Breast epithelium (tissue), 4 donors: ENCODE measurements around the gene NRIP1. TPM values are rescaled to one million over a fixed set of nuclear protein-coding genes. Genes with fewer than 3 reads are reported as not detected.

ENCODE experiments used
- DNase-seq, 2 donors: peaks; one replicate each; pipeline ENCODE4 v3.0.0-alpha.2; 2019; ENCODE audit warnings: low spot score in 2 of 2
- H3K27ac ChIP-seq, 2 donors: fragments of 200-600 bp; sonication (generic) in 1 of 2; one replicate each; pipeline ENCODE4 v1.5.1; 2016 to 2019; ENCODE audit warnings: mild to moderate bottlenecking in 1 of 2
- H3K27me3 ChIP-seq, 2 donors: fragments of 200-600 bp; sonication (generic) in 1 of 2; one replicate each; pipeline versions ENCODE4 v1.5.1 to v1.6.0; 2017 to 2019; ENCODE audit warnings: control low read depth in 1 of 2, mild to moderate bottlenecking in 1 of 2
- H3K36me3 ChIP-seq: fragments of 200-600 bp; one replicate; pipeline ENCODE4 v1.5.1; 2019
- H3K4me1 ChIP-seq, 2 donors: fragments of 200-600 bp; sonication (generic); one replicate each; pipeline ENCODE4 v1.5.1; 2016 to 2019; ENCODE audit warnings: control low read depth in 1 of 2
- H3K4me3 ChIP-seq, 3 donors: fragments of 200-600 bp; sonication (generic); 1 replicate in 2 of 3; 2 replicates in 1 of 3; pipeline ENCODE4 v1.5.1; 2016 to 2019; ENCODE audit warnings: mild to moderate bottlenecking in 3 of 3, moderate library complexity in 2 of 3
- H3K9me3 ChIP-seq, 2 donors: fragments of 200-600 bp; sonication (generic) in 1 of 2; one replicate each; pipeline ENCODE4 v1.5.1; 2016 to 2019; ENCODE audit warnings: control low read depth in 1 of 2
- POLR2A ChIP-seq: fragments of 450-650 bp; IDR thresholded peaks from one replicate; pipeline ENCODE4 v1.6.1; 2016; ENCODE audit warnings: antibody characterized with exemption, mild to moderate bottlenecking, moderate library complexity
- POLR2AphosphoS5 ChIP-seq, 3 donors: sonication (generic); formaldehyde crosslinking; IDR thresholded peaks; one replicate each; pipeline ENCODE4 v1.6.1; 2017; ENCODE audit warnings: antibody characterized with exemption in 3 of 3
- intact Hi-C: fragments of 100-400 bp; cut with DNase I; formaldehyde crosslinking; loops from one replicate; pipeline ENCODE4 v1.15.1; 2023; ENCODE audit warnings: low total_unique reads
- total RNA-seq, 3 donors: library from RNA; depleted of rRNA; stranded (reverse); fragments of >200 nt; gene quantifications; one replicate each; pipeline ENCODE4 v1.1.0, GENCODE V29; 2016
- TF ChIP-seq, protein P1 (sequence below), 3 donors: fragments of 450-650 bp; IDR thresholded peaks; one replicate each; pipeline ENCODE4 v1.5.1; 2016 to 2017; ENCODE audit warnings: antibody characterized with exemption in 3 of 3, mild to moderate bottlenecking in 3 of 3, moderate library complexity in 3 of 3

NRIP1 gene
- total RNA-seq, 3 donors from 2014 or later = 82.0 to 121 (median 105) TPM

GRCh38 chr21:15051644-15052458 is 12.9 kb downstream of the NRIP1 start:
- TF ChIP-seq, protein P1, sequence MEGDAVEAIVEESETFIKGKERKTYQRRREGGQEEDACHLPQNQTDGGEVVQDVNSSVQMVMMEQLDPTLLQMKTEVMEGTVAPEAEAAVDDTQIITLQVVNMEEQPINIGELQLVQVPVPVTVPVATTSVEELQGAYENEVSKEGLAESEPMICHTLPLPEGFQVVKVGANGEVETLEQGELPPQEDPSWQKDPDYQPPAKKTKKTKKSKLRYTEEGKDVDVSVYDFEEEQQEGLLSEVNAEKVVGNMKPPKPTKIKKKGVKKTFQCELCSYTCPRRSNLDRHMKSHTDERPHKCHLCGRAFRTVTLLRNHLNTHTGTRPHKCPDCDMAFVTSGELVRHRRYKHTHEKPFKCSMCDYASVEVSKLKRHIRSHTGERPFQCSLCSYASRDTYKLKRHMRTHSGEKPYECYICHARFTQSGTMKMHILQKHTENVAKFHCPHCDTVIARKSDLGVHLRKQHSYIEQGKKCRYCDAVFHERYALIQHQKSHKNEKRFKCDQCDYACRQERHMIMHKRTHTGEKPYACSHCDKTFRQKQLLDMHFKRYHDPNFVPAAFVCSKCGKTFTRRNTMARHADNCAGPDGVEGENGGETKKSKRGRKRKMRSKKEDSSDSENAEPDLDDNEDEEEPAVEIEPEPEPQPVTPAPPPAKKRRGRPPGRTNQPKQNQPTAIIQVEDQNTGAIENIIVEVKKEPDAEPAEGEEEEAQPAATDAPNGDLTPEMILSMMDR (IDR thresholded peaks at IDR 0.05) = no peak
- no peak for TF ChIP-seq POLR2A
- TF ChIP-seq POLR2AphosphoS5 (IDR thresholded peaks at IDR 0.05) = no peak
- Histone ChIP-seq H3K4me3 (peak overlapping the region in 1 of 3 donors; percentile 23), H3K9me3 (no peaks in the 10 kb centered on the region), H3K36me3 (no peaks in the 10 kb centered on the region), H3K27me3 (no peaks in the 10 kb centered on the region), H3K27ac (peak overlapping the region in 1 of 2 donors; percentile 30), H3K4me1 (peaks cover 0 to 5% of the 10 kb centered on the region in 2 donors)
- intact Hi-C loops = no loop called here
- DNase-seq = no peak

DNA sequence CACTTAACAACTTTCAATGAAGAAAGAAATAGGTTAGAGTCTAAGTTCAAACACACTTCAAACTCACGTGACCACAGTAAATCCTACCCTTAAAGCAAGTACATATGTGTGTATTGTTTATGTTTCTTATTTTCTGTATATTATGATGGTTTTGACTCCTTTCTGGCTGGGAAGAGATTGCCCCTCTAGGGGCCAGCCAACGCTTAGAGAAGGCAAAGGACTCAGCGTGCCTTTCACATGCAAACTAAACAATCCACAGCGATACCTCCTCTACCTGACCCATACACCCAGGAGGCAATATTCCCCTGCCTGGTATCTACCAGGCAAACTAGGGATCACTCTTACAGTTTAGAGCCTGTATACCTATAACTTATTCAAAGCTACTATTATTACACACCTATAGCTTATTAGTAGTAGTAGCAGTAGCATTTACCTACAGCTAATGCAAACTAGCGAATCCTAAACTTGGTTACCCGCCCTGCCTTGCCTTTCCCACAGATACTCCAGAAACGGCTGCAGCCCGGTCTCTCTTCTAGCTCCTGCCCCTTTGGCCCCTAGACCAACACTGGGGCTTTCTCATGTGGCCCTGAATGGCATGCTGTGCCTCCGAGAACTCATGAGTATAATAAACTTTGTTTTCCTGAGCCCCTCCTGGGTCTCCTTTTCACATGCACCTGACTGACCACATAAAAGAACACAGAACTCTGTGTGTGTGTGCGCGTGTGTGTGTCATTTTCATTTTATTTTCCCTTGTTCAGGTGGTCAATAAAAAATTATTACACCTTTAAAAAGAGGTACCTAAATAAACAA is 14.0 kb downstream of the NRIP1 start:
- Histone ChIP-seq H3K4me3 (no peak overlapping the region), H3K36me3 (no peaks in the 10 kb centered on the region), H3K9me3 (no peaks in the 10 kb centered on the region), H3K27me3 (no peaks in the 10 kb centered on the region), H3K4me1 (peaks cover 0 to 5% of the 10 kb centered on the region in 2 donors), H3K27ac (peak overlapping the region in 1 of 2 donors; percentile 20)
- TF ChIP-seq POLR2AphosphoS5 (IDR thresholded peaks at IDR 0.05) (no peak), POLR2A (no peak)
- TF ChIP-seq, protein P1 (IDR thresholded peaks at IDR 0.05) = no peak
- no peak for DNase-seq
- intact Hi-C loops = no loop called here

DNA sequence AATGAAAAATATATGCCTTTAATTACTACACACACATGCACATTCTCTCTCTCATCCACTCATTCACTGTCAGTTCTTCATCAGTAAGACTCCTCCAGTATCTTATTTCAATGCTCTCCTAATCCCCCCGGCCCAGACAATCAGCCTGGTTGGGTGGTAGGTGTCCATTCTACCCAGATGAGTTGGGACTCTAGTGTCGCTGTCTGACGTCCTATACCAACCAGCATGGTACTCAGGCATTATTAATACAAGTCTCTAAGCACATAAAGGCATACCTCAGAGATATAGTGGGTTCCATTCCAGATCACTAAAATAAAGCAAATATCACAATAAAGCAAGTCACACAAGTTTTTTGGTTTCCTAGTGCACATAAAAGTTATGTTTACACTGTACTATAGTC is 19.8 kb downstream of the NRIP1 start:
- TF ChIP-seq, protein P1 (IDR thresholded peaks at IDR 0.05) = no peak
- TF ChIP-seq POLR2A (no peak), POLR2AphosphoS5 (IDR thresholded peaks at IDR 0.05) (no peak)
- intact Hi-C loops = no loop called here
- no peak for DNase-seq

GRCh38 chr21:15042531-15042930 is 22.3 kb downstream of the NRIP1 start:
- Histone ChIP-seq H3K9me3 (no peaks in the 10 kb centered on the region), H3K4me1 (no peaks in the 10 kb centered on the region), H3K36me3 (no peaks in the 10 kb centered on the region), H3K4me3 (no peak overlapping the region), H3K27me3 (no peaks in the 10 kb centered on the region), H3K27ac (no peak overlapping the region)
- intact Hi-C loops = no loop called here
- DNase-seq = no peak
- TF ChIP-seq, protein P1 (IDR thresholded peaks at IDR 0.05) = no peak
- TF ChIP-seq POLR2AphosphoS5 (IDR thresholded peaks at IDR 0.05) (no peak), POLR2A (no peak)

More for the DNA sequence above, 19.8 kb downstream of the NRIP1 start:
- no peaks in the 10 kb centered on the region for H3K9me3 ChIP-seq
- H3K27ac ChIP-seq = no peak overlapping the region
- H3K36me3 ChIP-seq = no peaks in the 10 kb centered on the region
- H3K27me3 ChIP-seq = no peaks in the 10 kb centered on the region
- no peak overlapping the region for H3K4me3 ChIP-seq
- H3K4me1 ChIP-seq = no peaks in the 10 kb centered on the region
